Stimulated activated naive CD8-positive, alpha-beta T cell treated with anti-CD3 and anti-CD28 coated beads, Interleukin-15, Interleukin-2, amounts not matched to agents 100 ng/mL and 50 ng/mL, for 24 hours (primary cell): Measurements from ENCODE around the gene DDX54.
"Not testable (repeated sequence)": the region's sequence is repeated elsewhere in the genome, so short reads cannot be mapped to it uniquely, and the experiment has no call there.

Experiments used
- H3K27ac Mint-ChIP-seq: one replicate; pipeline ENCODE4 v1.8.0; 2021; ENCODE audit warnings: mild to moderate bottlenecking, mixed read lengths
- H3K27me3 Mint-ChIP-seq: one replicate; pipeline ENCODE4 v1.8.0; 2021; ENCODE audit warnings: mixed read lengths
- H3K36me3 Mint-ChIP-seq: one replicate; pipeline ENCODE4 v1.8.0; 2021; ENCODE audit warnings: low read depth, mixed read lengths
- H3K4me1 Mint-ChIP-seq: one replicate; pipeline ENCODE4 v1.8.0; 2021; ENCODE audit warnings: low read depth, mixed read lengths
- H3K4me3 Mint-ChIP-seq: one replicate; pipeline ENCODE4 v1.8.0; 2021; ENCODE audit warnings: mild to moderate bottlenecking, mixed read lengths
- H3K9me3 Mint-ChIP-seq: one replicate; pipeline ENCODE4 v1.8.0; 2021; ENCODE audit warnings: mixed read lengths

Gene DDX54

GRCh38 chr12:113120670-113121370, 64.5 kb downstream of the DDX54 start:
- no peaks in the 10 kb centered on the region for H3K4me1 Mint-ChIP-seq
- no peak overlapping the region for H3K27ac Mint-ChIP-seq
- peaks cover 6% of the 10 kb centered on the region for H3K9me3 Mint-ChIP-seq
- no peaks in the 10 kb centered on the region for H3K27me3 Mint-ChIP-seq
- H3K4me3 Mint-ChIP-seq, result no peak overlapping the region
- no peaks in the 10 kb centered on the region for H3K36me3 Mint-ChIP-seq

DNA sequence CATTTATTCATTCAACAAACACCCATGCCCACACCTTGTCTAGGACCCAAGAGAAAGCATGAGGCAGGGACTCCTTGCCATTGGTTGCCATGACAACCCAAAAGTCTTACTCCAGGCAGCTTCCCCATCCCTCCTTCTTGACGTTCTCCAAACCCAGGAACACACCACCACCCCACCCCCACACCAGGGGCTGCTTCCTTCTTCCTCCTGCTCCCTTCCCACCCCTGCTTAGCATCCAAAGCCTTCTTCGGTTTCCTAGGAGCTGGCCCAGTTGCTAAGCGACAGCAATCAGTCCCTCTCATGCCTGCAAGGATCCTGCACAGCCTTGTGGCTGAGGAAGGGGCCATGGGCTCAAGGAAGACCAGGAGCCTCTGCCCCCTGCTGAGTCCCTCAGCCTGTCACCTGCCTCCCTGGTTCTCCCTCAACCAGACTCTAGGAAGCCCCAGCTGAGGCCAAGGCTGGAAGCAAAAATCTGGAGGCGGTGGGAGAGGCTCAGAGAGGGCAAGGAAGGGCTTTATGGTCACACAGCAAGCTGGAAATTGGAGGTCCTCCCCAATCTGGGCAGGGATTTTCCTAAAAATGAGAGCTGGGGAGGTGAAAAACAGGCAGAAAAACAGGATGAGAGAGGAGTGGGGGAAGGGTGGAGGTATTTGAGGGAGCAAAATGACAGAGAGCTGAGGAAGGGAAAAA, 65.2 kb downstream of the DDX54 start:
- peaks cover 6% of the 10 kb centered on the region for H3K9me3 Mint-ChIP-seq
- H3K27me3 Mint-ChIP-seq, result no peaks in the 10 kb centered on the region
- H3K36me3 Mint-ChIP-seq, result no peaks in the 10 kb centered on the region
- no peak overlapping the region for H3K4me3 Mint-ChIP-seq
- H3K4me1 Mint-ChIP-seq, result no peaks in the 10 kb centered on the region
- no peak overlapping the region for H3K27ac Mint-ChIP-seq

GRCh38 chr12:113118142-113118541, 67.1 kb downstream of the DDX54 start:
- Mint-ChIP-seq H3K27ac (no peak overlapping the region), H3K9me3 (peaks cover 3% of the 10 kb centered on the region), H3K4me1 (no peaks in the 10 kb centered on the region), H3K4me3 (no peak overlapping the region), H3K27me3 (no peaks in the 10 kb centered on the region), H3K36me3 (no peaks in the 10 kb centered on the region)

- H3K4me1 Mint-ChIP-seq, H3K27me3 Mint-ChIP-seq, H3K4me3 Mint-ChIP-seq, H3K36me3 Mint-ChIP-seq, H3K9me3 Mint-ChIP-seq, H3K27ac Mint-ChIP-seq: not testable (repeated sequence)
Measured at GRCh38 chr12:113117684-113118083, 67.6 kb downstream of the DDX54 start.

- no peaks in the 10 kb centered on the region for H3K36me3 Mint-ChIP-seq
Measured at GRCh38 chr12:113116875-113117274, 68.4 kb downstream of the DDX54 start.

DNA sequence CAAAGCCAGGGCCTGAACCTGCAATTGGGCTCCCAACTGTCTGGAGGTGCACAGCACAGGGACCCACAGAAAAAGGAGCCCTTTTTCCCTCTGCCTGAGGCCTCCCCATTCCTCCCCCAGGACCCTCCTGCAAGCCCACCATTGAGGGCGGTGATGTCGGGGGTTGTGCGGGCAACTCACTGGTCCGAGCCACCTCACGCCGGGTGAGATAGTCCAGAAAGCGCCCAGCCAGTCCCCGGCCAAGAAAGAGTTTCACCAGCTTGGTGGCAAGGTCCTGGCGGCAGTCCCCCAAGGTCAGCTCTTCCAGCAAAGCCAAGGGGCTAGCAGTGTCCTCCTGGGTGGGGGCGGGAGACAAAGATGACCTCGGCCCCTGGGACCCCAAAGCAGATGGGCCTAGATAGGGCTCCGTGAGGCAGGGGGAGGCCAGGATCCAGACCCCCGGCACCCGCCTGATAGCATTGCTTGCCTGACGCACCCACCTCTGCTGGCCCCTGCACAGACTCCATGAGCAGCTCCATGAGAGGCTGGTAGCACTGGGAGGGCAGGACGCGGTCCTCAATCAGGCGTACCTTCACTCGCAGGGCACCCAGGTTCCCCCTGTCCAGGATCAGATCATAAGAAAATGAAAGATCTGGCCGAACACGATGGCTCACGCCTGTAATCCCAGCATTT, 69.7 kb downstream of the DDX54 start:
- H3K27ac Mint-ChIP-seq, result no peak overlapping the region
- no peaks in the 10 kb centered on the region for H3K36me3 Mint-ChIP-seq
- H3K4me3 Mint-ChIP-seq, result no peak overlapping the region
- H3K4me1 Mint-ChIP-seq, result no peaks in the 10 kb centered on the region
- H3K27me3 Mint-ChIP-seq, result no peaks in the 10 kb centered on the region
- no peaks in the 10 kb centered on the region for H3K9me3 Mint-ChIP-seq

More at GRCh38 chr12:113116875-113117274, 68.4 kb downstream of the DDX54 start:
- no peaks in the 10 kb centered on the region for H3K27me3 Mint-ChIP-seq
- H3K4me3 Mint-ChIP-seq, result no peak overlapping the region
- H3K4me1 Mint-ChIP-seq, result no peaks in the 10 kb centered on the region
- no peak overlapping the region for H3K27ac Mint-ChIP-seq
- H3K9me3 Mint-ChIP-seq, result no peaks in the 10 kb centered on the region

DNA sequence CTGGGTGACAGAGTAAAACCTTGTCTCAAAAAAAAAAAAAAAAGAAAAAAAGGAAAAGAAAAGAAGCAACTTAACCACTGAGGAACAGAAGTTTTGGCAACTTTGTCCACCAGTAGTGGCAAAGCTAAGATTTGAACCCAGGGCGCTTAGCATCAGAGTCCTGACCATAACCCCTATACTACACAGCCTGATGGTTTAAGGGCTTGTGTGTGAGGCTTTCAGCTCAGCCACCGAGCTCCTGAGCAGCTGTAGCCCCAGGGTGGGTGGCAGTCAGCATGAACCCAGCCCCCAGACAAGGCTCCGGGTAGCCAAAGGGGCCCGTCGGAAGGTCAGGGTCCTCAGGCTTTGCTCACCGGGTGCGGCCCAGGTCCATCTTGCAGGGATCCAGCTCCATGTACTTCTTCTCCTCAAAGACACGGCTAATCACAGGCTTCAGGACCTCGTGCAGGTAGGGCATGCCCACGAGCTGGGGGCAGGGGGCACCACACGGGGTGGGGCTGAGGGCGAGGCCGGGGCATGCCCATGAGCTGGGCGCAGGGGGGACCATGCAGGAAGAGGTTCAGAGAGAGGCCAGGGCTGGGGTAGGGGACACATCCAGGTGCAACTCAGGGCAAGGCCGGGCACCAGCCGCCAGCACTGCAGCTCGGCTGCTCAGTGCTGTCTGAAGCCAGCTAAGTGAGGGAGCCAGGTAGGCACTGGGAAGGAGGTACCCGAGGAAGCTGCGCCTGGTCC, 70.7 kb downstream of the DDX54 start:
- Mint-ChIP-seq H3K27me3 (no peaks in the 10 kb centered on the region), H3K4me1 (no peaks in the 10 kb centered on the region), H3K4me3 (no peak overlapping the region), H3K27ac (no peak overlapping the region), H3K36me3 (no peaks in the 10 kb centered on the region), H3K9me3 (no peaks in the 10 kb centered on the region)

- no peaks in the 10 kb centered on the region for H3K36me3 Mint-ChIP-seq
- H3K4me3 Mint-ChIP-seq, result no peak overlapping the region
- H3K9me3 Mint-ChIP-seq, result no peaks in the 10 kb centered on the region
- no peaks in the 10 kb centered on the region for H3K27me3 Mint-ChIP-seq
- H3K27ac Mint-ChIP-seq, result no peak overlapping the region
- no peaks in the 10 kb centered on the region for H3K4me1 Mint-ChIP-seq
Measured at GRCh38 chr12:113113397-113113796, 71.9 kb downstream of the DDX54 start.

GRCh38 chr12:113112043-113112899, 73.0 kb downstream of the DDX54 start:
- H3K27ac Mint-ChIP-seq, result no peak overlapping the region
- H3K4me3 Mint-ChIP-seq, result no peak overlapping the region
- H3K36me3 Mint-ChIP-seq, result no peaks in the 10 kb centered on the region
- no peaks in the 10 kb centered on the region for H3K27me3 Mint-ChIP-seq
- no peaks in the 10 kb centered on the region for H3K4me1 Mint-ChIP-seq
- no peaks in the 10 kb centered on the region for H3K9me3 Mint-ChIP-seq

DNA sequence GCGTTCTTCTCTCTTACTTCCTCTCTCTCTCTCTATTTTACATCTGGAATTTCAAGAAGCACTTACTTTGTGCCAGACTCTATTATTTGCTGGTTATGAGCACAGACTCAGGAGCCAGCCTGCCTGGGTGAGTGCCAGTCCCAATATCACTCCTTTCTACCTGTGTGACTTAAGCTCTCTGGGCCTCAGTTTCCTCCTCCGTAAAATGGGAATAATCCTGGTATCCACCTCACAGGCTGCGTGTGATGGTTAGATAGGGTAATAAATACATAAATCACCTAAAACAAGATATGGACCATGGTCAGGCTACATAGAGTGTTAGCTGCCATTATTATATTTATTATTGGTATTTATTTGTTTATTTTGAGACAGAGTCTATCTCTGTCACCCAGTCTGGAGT, 74.0 kb downstream of the DDX54 start:
- no peaks in the 10 kb centered on the region for H3K4me1 Mint-ChIP-seq
- no peak overlapping the region for H3K4me3 Mint-ChIP-seq
- H3K9me3 Mint-ChIP-seq, result no peaks in the 10 kb centered on the region
- no peaks in the 10 kb centered on the region for H3K36me3 Mint-ChIP-seq
- no peaks in the 10 kb centered on the region for H3K27me3 Mint-ChIP-seq
- no peak overlapping the region for H3K27ac Mint-ChIP-seq

DNA sequence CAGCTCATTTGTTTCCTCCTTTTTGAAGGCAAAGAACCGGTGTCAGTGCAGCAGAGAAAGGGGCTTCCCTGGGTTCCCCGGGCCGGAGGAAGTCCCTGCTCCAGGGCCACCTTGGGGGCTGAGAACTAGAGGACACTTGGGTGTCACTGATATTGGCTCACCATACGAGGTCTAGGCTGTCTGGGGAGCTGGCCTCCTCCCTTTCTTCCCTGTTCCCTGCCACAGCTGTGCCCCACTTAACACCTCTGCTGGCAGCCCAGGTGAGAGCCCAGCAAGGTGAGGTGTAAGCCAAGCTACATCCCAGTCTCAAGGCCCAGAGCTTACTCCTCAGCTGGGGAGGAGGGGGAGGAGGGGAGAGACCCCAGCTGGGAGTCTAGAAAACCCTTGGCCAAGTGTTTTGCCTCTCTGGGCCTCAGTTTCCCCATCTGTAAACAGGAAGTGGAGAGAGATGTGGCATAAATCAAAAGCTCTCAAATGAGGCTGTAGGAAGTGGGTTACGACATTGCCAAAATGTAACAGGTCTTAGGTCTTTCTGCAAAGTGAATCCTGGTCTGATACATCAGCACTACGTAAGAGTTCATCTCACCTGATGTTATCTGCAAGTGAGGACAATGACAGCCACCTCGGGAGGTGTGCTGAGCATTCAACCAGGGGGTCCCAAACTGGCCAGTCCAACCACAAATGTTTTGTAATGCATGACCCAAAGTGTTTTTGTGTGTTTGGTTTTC, 75.2 kb downstream of the DDX54 start:
- no peak overlapping the region for H3K4me3 Mint-ChIP-seq
- no peaks in the 10 kb centered on the region for H3K9me3 Mint-ChIP-seq
- H3K36me3 Mint-ChIP-seq, result no peaks in the 10 kb centered on the region
- no peak overlapping the region for H3K27ac Mint-ChIP-seq
- no peaks in the 10 kb centered on the region for H3K4me1 Mint-ChIP-seq
- H3K27me3 Mint-ChIP-seq, result no peaks in the 10 kb centered on the region

GRCh38 chr12:113109360-113109759, 75.9 kb downstream of the DDX54 start:
- H3K27me3 Mint-ChIP-seq, result no peaks in the 10 kb centered on the region
- no peak overlapping the region for H3K27ac Mint-ChIP-seq
- no peaks in the 10 kb centered on the region for H3K36me3 Mint-ChIP-seq
- H3K4me1 Mint-ChIP-seq, result no peaks in the 10 kb centered on the region
- no peak overlapping the region for H3K4me3 Mint-ChIP-seq
- no peaks in the 10 kb centered on the region for H3K9me3 Mint-ChIP-seq

DNA sequence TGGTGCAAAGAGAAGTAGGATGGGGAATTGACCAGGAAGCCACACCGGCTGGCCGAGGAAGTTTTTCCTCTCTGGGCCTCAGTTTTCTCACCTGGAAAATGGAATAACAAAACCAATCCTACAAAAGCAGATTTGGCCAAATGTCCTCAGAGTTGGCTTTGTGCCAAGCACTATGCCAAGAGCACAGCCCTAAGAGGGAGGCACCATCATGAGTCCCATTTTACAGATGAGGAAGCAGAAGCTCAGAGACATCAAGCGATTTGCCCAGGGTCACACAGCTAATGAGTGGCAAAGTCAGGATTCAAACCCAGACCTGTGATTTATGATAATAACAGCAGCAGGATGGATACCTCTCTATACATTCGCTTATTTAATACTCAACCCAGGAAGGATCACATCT, 77.0 kb downstream of the DDX54 start:
- H3K4me1 Mint-ChIP-seq, result peaks cover 7% of the 10 kb centered on the region
- no peaks in the 10 kb centered on the region for H3K9me3 Mint-ChIP-seq
- H3K4me3 Mint-ChIP-seq, result no peak overlapping the region
- no peak overlapping the region for H3K27ac Mint-ChIP-seq
- H3K36me3 Mint-ChIP-seq, result no peaks in the 10 kb centered on the region
- no peaks in the 10 kb centered on the region for H3K27me3 Mint-ChIP-seq
